ENCODE results near the gene ECE1.

Gene ECE1

GRCh38 chr1:21308847-21309652 is 18.8 kb upstream of the ECE1 start:
- DNase-seq (ENCODE audit: low read depth, low spot score): no peak

GRCh38 chr1:21308330-21308729 is 18.1 kb upstream of the ECE1 start:
- DNase-seq (ENCODE audit: low read depth, low spot score): no peak

- no peak for DNase-seq (ENCODE audit: low read depth, low spot score)
Measured at GRCh38 chr1:21307663-21308305, 17.5 kb upstream of the ECE1 start.

GRCh38 chr1:21307210-21307609 is 16.9 kb upstream of the ECE1 start:
- no peak for DNase-seq (ENCODE audit: low read depth, low spot score)

GRCh38 chr1:21305900-21306189 is 15.6 kb upstream of the ECE1 start:
- DNase-seq (ENCODE audit: low read depth, low spot score): no peak

- DNase-seq (ENCODE audit: low read depth, low spot score): no peak
Measured at GRCh38 chr1:21305155-21305899, 15.1 kb upstream of the ECE1 start.

GRCh38 chr1:21304488-21304887 is 14.2 kb upstream of the ECE1 start:
- no peak for DNase-seq (ENCODE audit: low read depth, low spot score)

- DNase-seq (ENCODE audit: low read depth, low spot score): no peak
Measured at GRCh38 chr1:21302747-21303715, 12.8 kb upstream of the ECE1 start.

GRCh38 chr1:21301794-21302440 is 11.7 kb upstream of the ECE1 start:
- DNase-seq (ENCODE audit: low read depth, low spot score): no peak

- DNase-seq (ENCODE audit: low read depth, low spot score): no peak
Measured at GRCh38 chr1:21300774-21301173, 10.5 kb upstream of the ECE1 start.

GRCh38 chr1:21299780-21300395 is 9.6 kb upstream of the ECE1 start:
- no peak for DNase-seq (ENCODE audit: low read depth, low spot score)

GRCh38 chr1:21298981-21299391 is 8.7 kb upstream of the ECE1 start:
- DNase-seq (ENCODE audit: low read depth, low spot score): no peak

- DNase-seq (ENCODE audit: low read depth, low spot score): no peak
Measured at GRCh38 chr1:21297975-21298374, 7.7 kb upstream of the ECE1 start.

GRCh38 chr1:21296509-21297354 is 6.5 kb upstream of the ECE1 start:
- no peak for DNase-seq (ENCODE audit: low read depth, low spot score)

- no peak for DNase-seq (ENCODE audit: low read depth, low spot score)
Measured at GRCh38 chr1:21295545-21295944, 5.3 kb upstream of the ECE1 start.

- no peak for DNase-seq (ENCODE audit: low read depth, low spot score)
Measured at GRCh38 chr1:21295002-21295401, 4.7 kb upstream of the ECE1 start.

GRCh38 chr1:21294266-21294989 is 4.2 kb upstream of the ECE1 start:
- no peak for DNase-seq (ENCODE audit: low read depth, low spot score)

- no peak for DNase-seq (ENCODE audit: low read depth, low spot score)
Measured at GRCh38 chr1:21293537-21294265, 3.4 kb upstream of the ECE1 start.
